Mammary epithelial cell (primary cell): ENCODE results near the gene CA11.
"Not testable (repeated sequence)": the region's sequence is repeated elsewhere in the genome, so short reads cannot be mapped to it uniquely, and the experiment has no call there.

Experiments
- CTCF ChIP-seq, 2 donors: IDR thresholded peaks in 1 of 2; conservative IDR thresholded peaks in 1 of 2; 2 replicates each; pipeline ENCODE4 v1.5.1; 2011 to 2012; ENCODE audit warnings: inconsistent platforms in 2 of 2, low read length in 2 of 2, mild to moderate bottlenecking in 2 of 2, control low read depth in 1 of 2, low read depth in 1 of 2; ENCODE audit not compliant: insufficient read depth in 1 of 2; ENCODE audit errors: extremely low read depth in 1 of 2
- EZH2 ChIP-seq: IDR thresholded peaks from 2 replicates; pipeline ENCODE4 v1.6.1; 2012; ENCODE audit warnings: low read length, inconsistent platforms, borderline replicate concordance

DNA sequence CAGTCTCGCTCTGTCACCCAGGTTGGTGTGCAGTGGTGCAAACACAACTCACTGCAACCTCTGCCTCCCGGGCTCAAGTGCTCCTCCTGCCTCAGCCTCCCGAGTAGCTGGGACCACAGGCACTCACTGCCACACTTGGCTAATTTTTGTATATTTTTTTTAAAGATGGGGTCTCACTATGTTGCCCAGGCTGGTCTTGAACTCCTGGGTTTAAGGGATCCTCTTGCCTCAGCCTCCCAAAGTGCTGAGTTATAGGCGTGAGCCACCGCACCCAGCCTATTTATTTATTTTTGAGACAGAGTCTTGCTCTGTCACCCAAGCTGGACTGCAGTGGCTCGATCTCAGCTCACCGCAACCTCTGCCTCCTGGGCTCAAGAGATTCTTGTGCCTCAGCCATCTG lies 40.6 kb upstream of the CA11 start:
- TF ChIP-seq CTCF (conservative IDR thresholded peaks at IDR 0.05 in 1 of 2, IDR thresholded peaks at IDR 0.05 in 1 of 2; ENCODE audit: extremely low read depth in 1 of 2, insufficient read depth in 1 of 2, low read depth in 1 of 2, low read length in 2 of 2); EZH2: not testable (repeated sequence)
